Heart left ventricle (tissue), 16 donors: ENCODE results near the gene DDIT4. TPM values are rescaled to one million over a fixed set of nuclear protein-coding genes. Genes with fewer than 3 reads are reported as not detected.

ENCODE experiments used
- ATAC-seq, 4 donors: fragments of 200-7000 bp; cut with Tn5 transposase; one replicate each; pipeline ENCODE4 v1.9.1; 2020 to 2022; ENCODE audit warnings: moderate library complexity in 4 of 4, mild to moderate bottlenecking in 3 of 4, moderate number of reproducible peaks in 1 of 4
- DNase-seq, 5 donors: peaks; one replicate each; pipeline ENCODE4 v3.0.0-alpha.2; 2020
- H3K27ac ChIP-seq, 12 donors: fragments of 200-600 bp; sonication (generic) in 4 of 12; one replicate each; pipeline versions ENCODE4 v1.5.0 to v1.8.0; 2016 to 2022; ENCODE audit warnings: mild to moderate bottlenecking in 2 of 12
- H3K27me3 ChIP-seq, 9 donors: fragments of 200-600 bp; sonication (generic) in 2 of 9; one replicate each; pipeline versions ENCODE4 v1.5.1 to v1.8.0; 2016 to 2022; ENCODE audit warnings: mild to moderate bottlenecking in 3 of 9
- H3K36me3 ChIP-seq, 9 donors: fragments of 200-600 bp; sonication (generic) in 2 of 9; one replicate each; pipeline versions ENCODE4 v1.5.0 to v1.8.0; 2018 to 2022; ENCODE audit warnings: mild to moderate bottlenecking in 2 of 9
- H3K4me1 ChIP-seq, 12 donors: fragments of 200-600 bp; sonication (generic) in 4 of 12; one replicate each; pipeline versions ENCODE4 v1.5.0 to v1.8.0; 2016 to 2022; ENCODE audit warnings: mild to moderate bottlenecking in 3 of 12
- H3K4me3 ChIP-seq, 12 donors: fragments of 200-600 bp; sonication (generic) in 4 of 12; one replicate each; pipeline versions ENCODE4 v1.5.0 to v1.8.0; 2017 to 2022; ENCODE audit warnings: mild to moderate bottlenecking in 9 of 12, moderate library complexity in 4 of 12
- H3K9me3 ChIP-seq, 12 donors: fragments of 200-600 bp; sonication (generic) in 4 of 12; one replicate each; pipeline versions ENCODE4 v1.5.0 to v1.8.0; 2016 to 2022; ENCODE audit warnings: mild to moderate bottlenecking in 1 of 12
- POLR2A ChIP-seq, 2 donors: fragments of 450-650 bp; IDR thresholded peaks; one replicate each; pipeline ENCODE4 v1.6.1; 2017; ENCODE audit warnings: antibody characterized with exemption in 2 of 2, mild to moderate bottlenecking in 2 of 2, moderate library complexity in 2 of 2
- WGBS, 4 donors: extraction: QIAGEN DNeasy Blood & Tissue Kit in 2 of 4; methylation state at CpG; one replicate each; pipeline versions ENCODE4 v1.1.5 to v1.1.7; 2013 to 2018; 5-methylcytosine and 5-hydroxymethylcytosine counted together
- intact Hi-C, 10 donors: fragments of 100-400 bp; cut with DNase I; formaldehyde crosslinking; loops; one replicate each; pipeline versions ENCODE4 v1.11.1 to v1.14.2; 2022
- polyA plus RNA-seq, 2 donors: library from polyadenylated mRNA; stranded (reverse); fragments of 200-250 nt; gene quantifications; one replicate each; pipeline ENCODE4 v1.2.3, GENCODE V29; 2013
- total RNA-seq, 9 donors: library from RNA; depleted of rRNA in 2 of 9; stranded (reverse); fragments of >200 nt in 2 of 9; fragmentation: NEBNext Ultra II Directional in 3 of 9; extraction: Animal tissue kit (Norgen Biotek cat#: 25700) in 3 of 9; gene quantifications; one replicate each; pipeline versions ENCODE4 v1.1.0 to v1.2.4, GENCODE V29; 2016 to 2023
- TF ChIP-seq, protein P1 (sequence below), 12 donors: fragments of 200-600 bp; sonication (generic) in 4 of 12; IDR thresholded peaks; one replicate each; pipeline versions ENCODE4 v1.5.0 to v1.8.0; 2018 to 2022; ENCODE audit warnings: antibody characterized with exemption in 12 of 12, mild to moderate bottlenecking in 5 of 12
- donor health status: ischemic (EF 13 %, LVEDD 7.1; RV severe dilation, severe dysfunction).
- donor health status: healthy with polysubstance abuse.
- donor health status: DM: no; HTN: yes; CAD: no.
- donor health status: DM: no; HTN: no; CAD: no.
- donor health status: ischemic (EF 25% LVEDD 6.9; RV normal size, moderate dysfunction).
- donor health status: ischemic (EF 25% LVEDD 5.7; RV mildly dilated, moderate dysfunction).
- donor health status: healthy.
- donor health status: DM: yes; HTN: yes; CAD: no.
- donor health status: ischemic (EF 35%, LVEDD 5.7; RV mildly dilated, moderate dysfunction).
- donor health status: nonischemic (EF 11% LVEDD 7.7; RV severe dilation, severe dysfunction).
- donor health status: DM: yes; HTN: yes; CAD: no.
- donor health status: PGD.
- donor health status: ischemic (EF 29% LVEDD 5.4; RV normal size, mild dysfunction).
- donor health status: nonischemic (EF 23%, LVEDD 6.1; RV moderate dilation, normal function).

DDIT4 gene
- total and polyA plus RNA-seq, 11 donors, result 14.6 to 112 (median 47.6) TPM

DNA sequence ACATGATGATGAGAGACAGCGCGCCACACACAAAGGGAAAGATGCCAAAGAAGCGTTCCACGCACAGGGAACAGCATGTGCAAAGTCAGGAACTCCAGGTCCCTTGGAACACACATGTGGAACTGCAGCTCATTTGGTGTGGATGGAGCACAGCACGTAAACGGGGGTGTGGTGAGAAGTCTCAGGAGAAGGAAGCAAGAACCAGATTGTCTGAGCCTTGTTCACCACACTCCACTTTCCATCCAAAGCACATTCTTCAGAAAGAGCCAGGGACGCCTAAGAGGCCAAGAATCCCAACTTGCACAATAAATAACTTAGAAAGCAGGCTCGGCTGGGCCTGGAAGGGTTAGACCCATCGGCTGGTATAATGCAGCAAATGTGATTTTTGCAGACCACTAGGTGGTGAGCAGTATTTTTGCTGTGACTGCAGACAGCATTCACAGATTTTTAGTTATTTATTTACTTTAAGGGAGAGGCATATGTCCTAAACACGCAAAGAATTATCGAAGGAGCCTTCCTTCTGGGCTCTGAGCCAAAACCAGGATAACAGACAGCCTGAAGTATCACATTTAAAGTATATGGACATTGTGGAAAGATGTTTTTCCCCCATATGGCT lies 29.8 kb upstream of the DDIT4 start:
- Histone ChIP-seq H3K9me3 (no peaks in the 10 kb centered on the region), H3K4me1 (peaks cover 23 to 79% (median 70%) of the 10 kb centered on the region in 12 donors), H3K36me3 (no peaks in the 10 kb centered on the region), H3K27me3 (no peaks in the 10 kb centered on the region), H3K27ac (peak overlapping the region; percentile 65 to 94 (median 82)), H3K4me3 (no peak overlapping the region)
- 55 to 71% (median 65%) methylated on average over 11 of the region's 11 CpGs for WGBS, 4 donors
- intact Hi-C loops, result loop anchor here in 3 of 10 donors (10.0 kb wide), 2 partner anchors 91 to 479 kb away; no protein-coding TSS in a partner anchor
- peak; percentile 2 to 52 (median 23) for ATAC-seq
- DNase-seq, result peak in 3 of 5 donors; percentile 34 to 58 (median 58)
- no peak for TF ChIP-seq POLR2A (IDR thresholded peaks at IDR 0.05)
- TF ChIP-seq, protein P1, sequence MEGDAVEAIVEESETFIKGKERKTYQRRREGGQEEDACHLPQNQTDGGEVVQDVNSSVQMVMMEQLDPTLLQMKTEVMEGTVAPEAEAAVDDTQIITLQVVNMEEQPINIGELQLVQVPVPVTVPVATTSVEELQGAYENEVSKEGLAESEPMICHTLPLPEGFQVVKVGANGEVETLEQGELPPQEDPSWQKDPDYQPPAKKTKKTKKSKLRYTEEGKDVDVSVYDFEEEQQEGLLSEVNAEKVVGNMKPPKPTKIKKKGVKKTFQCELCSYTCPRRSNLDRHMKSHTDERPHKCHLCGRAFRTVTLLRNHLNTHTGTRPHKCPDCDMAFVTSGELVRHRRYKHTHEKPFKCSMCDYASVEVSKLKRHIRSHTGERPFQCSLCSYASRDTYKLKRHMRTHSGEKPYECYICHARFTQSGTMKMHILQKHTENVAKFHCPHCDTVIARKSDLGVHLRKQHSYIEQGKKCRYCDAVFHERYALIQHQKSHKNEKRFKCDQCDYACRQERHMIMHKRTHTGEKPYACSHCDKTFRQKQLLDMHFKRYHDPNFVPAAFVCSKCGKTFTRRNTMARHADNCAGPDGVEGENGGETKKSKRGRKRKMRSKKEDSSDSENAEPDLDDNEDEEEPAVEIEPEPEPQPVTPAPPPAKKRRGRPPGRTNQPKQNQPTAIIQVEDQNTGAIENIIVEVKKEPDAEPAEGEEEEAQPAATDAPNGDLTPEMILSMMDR (IDR thresholded peaks at IDR 0.05), result peak in 6 of 12 donors; percentile 11 to 36 (median 22)

DNA sequence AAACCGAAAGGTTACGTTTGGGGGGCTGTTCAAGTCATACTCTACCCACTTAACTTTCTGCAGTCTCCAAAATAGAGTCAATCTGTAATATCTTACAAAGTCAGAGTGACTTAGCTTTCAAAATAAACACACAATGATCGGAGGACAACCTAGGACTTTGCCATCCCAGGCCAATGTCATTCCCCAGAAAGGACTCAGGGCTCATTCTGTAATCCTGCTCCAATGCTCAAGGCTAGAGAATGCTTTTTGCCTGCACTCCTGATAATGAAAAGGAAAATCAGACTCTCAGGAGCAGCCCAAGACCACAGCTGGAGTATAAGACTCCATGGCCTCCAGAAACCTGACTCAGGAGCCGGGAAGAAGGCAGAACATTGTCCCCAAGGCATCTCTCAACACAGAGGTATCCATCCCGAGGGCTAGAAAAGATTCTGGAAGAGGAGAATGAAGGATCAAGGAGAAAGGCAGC lies 29.1 kb upstream of the DDIT4 start:
- no peak overlapping the region for H3K4me3 ChIP-seq
- DNase-seq, result no peak
- WGBS, 4 donors, result 63 to 71% (median 65%) methylated on average over 5 of the region's 5 CpGs
- no peaks in the 10 kb centered on the region for H3K9me3 ChIP-seq
- H3K36me3 ChIP-seq, result no peaks in the 10 kb centered on the region
- peak overlapping the region; percentile 65 to 94 (median 82) for H3K27ac ChIP-seq
- peaks cover 24 to 86% (median 76%) of the 10 kb centered on the region in 12 donors for H3K4me1 ChIP-seq
- ATAC-seq, result no peak
- intact Hi-C loops, result loop anchor here in 4 of 10 donors (5.0 to 10.0 kb wide), 3 partner anchors 90 to 480 kb away; no protein-coding TSS in a partner anchor
- TF ChIP-seq, protein P1 (IDR thresholded peaks at IDR 0.05), result no peak
- no peaks in the 10 kb centered on the region for H3K27me3 ChIP-seq

DNA sequence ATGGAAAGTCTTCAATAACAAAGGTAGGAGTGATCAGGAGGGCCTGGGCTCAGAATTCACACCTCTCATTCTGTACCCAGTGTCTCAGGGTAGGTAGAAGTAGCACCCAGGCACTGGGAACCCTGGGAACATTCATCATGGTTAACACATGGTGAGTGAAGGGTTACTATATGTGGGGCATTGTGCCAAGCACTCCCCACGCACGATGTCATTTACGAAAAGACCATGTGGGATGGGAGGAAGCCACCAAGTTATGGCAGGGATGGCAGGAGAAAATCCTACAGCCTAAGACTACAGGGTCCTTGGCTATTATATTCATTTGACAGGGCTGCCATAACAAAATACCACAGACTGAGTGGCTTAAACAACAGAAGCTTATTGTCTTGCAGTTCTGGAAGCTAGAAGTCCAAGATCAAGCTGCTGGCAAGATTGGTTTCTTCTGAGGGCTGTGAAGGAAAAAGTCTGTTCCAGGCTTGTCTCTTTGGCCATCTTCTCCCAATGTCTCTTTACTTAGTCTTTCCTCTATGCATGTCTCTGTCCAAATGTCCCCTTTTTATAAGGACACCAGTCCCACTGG lies 27.7 kb upstream of the DDIT4 start:
- intact Hi-C loops, result loop anchor here in 4 of 10 donors (5.0 to 10.0 kb wide), 3 partner anchors 89 to 481 kb away; no protein-coding TSS in a partner anchor

More for the DNA sequence above, 27.7 kb upstream of the DDIT4 start:
- Histone ChIP-seq H3K9me3 (no peaks in the 10 kb centered on the region), H3K27ac (peak overlapping the region; percentile 30 to 96 (median 90)), H3K36me3 (no peaks in the 10 kb centered on the region), H3K4me3 (no peak overlapping the region), H3K27me3 (no peaks in the 10 kb centered on the region), H3K4me1 (peaks cover 27 to 99% (median 90%) of the 10 kb centered on the region in 12 donors)
- ATAC-seq (no peak), DNase-seq (no peak)
- no peak for TF ChIP-seq POLR2A (IDR thresholded peaks at IDR 0.05)
- TF ChIP-seq, protein P1 (IDR thresholded peaks at IDR 0.05), result no peak
- WGBS, 4 donors, result 3 to 13% (median 9%) methylated on average over 3 of the region's 3 CpGs
